GM23338 (cell line): ENCODE data around the gene KCNAB3. TPM values are rescaled to one million over a fixed set of nuclear protein-coding genes. Genes with fewer than 3 reads are reported as not detected.

Source experiments
- ATAC-seq: fragments of 200-7000 bp; cut with Tn5 transposase; 3 replicates; pipeline ENCODE4 v1.9.1; 2020
- DNase-seq: peaks from one replicate; pipeline ENCODE4 v3.0.0-alpha.2; 2015; ENCODE audit warnings: low spot score
- H2AFZ ChIP-seq: fragments of 200-600 bp; sonication (generic); 2 replicates; pipeline ENCODE4 v1.8.0; 2016; ENCODE audit warnings: antibody characterized with exemption, mild to moderate bottlenecking, moderate library complexity
- H3F3A ChIP-seq: fragments of 200-600 bp; sonication (generic); replicated peaks from 2 replicates; pipeline ENCODE4 v1.8.0; 2017; ENCODE audit warnings: antibody characterized with exemption, mixed run types, low read depth
- H3K27ac ChIP-seq: fragments of 200-600 bp; sonication (generic); 2 replicates; pipeline ENCODE4 v1.6.1; 2016; ENCODE audit warnings: low read depth
- H3K27me3 ChIP-seq: fragments of 200-600 bp; sonication (generic); 2 replicates; pipeline ENCODE4 v1.8.0; 2016; ENCODE audit warnings: mild to moderate bottlenecking, mixed run types, moderate library complexity; ENCODE audit not compliant: insufficient read depth
- H3K36me3 ChIP-seq: fragments of 200-600 bp; sonication (generic); 2 replicates; pipeline ENCODE4 v1.8.0; 2016; ENCODE audit warnings: mild to moderate bottlenecking; ENCODE audit not compliant: insufficient read depth
- H3K4me1 ChIP-seq: fragments of 200-600 bp; sonication (generic); 2 replicates; pipeline ENCODE4 v1.8.0; 2016; ENCODE audit warnings: mild to moderate bottlenecking, moderate library complexity; ENCODE audit not compliant: insufficient read depth
- H3K4me2 ChIP-seq: fragments of 200-600 bp; sonication (generic); 2 replicates; pipeline ENCODE4 v1.7.1; 2017; ENCODE audit warnings: mixed run types
- H3K4me3 ChIP-seq: fragments of 200-600 bp; sonication (generic); 2 replicates; pipeline ENCODE4 v1.6.1; 2016; ENCODE audit warnings: mixed run types
- H3K79me2 ChIP-seq: fragments of 200-600 bp; sonication (generic); replicated peaks from 2 replicates; pipeline ENCODE4 v1.8.0; 2017; ENCODE audit warnings: mild to moderate bottlenecking; ENCODE audit not compliant: insufficient read depth
- H3K9me2 ChIP-seq: fragments of 200-600 bp; sonication (generic); 2 replicates; pipeline ENCODE4 v1.8.0; 2017; ENCODE audit not compliant: insufficient read depth
- H4K20me1 ChIP-seq: fragments of 200-600 bp; sonication (generic); replicated peaks from 2 replicates; pipeline ENCODE4 v1.8.0; 2017; ENCODE audit warnings: mild to moderate bottlenecking; ENCODE audit not compliant: insufficient read depth
- H3K27ac Mint-ChIP-seq: 2 replicates; pipeline ENCODE4 v1.8.0; 2020; ENCODE audit warnings: inconsistent platforms, mild to moderate bottlenecking, moderate library complexity, mixed read lengths
- H3K27me3 Mint-ChIP-seq: 3 replicates; pipeline ENCODE4 v1.8.0; 2022; ENCODE audit warnings: low read depth, mild to moderate bottlenecking, moderate library complexity, mixed read lengths, inconsistent platforms; ENCODE audit not compliant: insufficient read depth, poor library complexity
- H3K36me3 Mint-ChIP-seq: 3 replicates; pipeline ENCODE4 v1.8.0; 2021; ENCODE audit warnings: low read depth, mild to moderate bottlenecking, inconsistent platforms, moderate library complexity, mixed read lengths
- H3K4me1 Mint-ChIP-seq: 3 replicates; pipeline ENCODE4 v1.8.0; 2020; ENCODE audit warnings: mild to moderate bottlenecking, inconsistent platforms, mixed read lengths
- H3K4me3 Mint-ChIP-seq: 3 replicates; pipeline ENCODE4 v1.8.0; 2021; ENCODE audit warnings: moderate library complexity, mild to moderate bottlenecking, inconsistent platforms, mixed read lengths
- H3K9me3 Mint-ChIP-seq: 3 replicates; pipeline ENCODE4 v1.8.0; 2020; ENCODE audit warnings: moderate library complexity, mild to moderate bottlenecking, inconsistent platforms, mixed read lengths
- CREB1 ChIP-seq: fragments of 250-450 bp; sonication (Bioruptor Pico); IDR thresholded peaks from 2 replicates; pipeline ENCODE4 v1.5.0; 2020; ENCODE audit warnings: low read depth, mild to moderate bottlenecking, moderate library complexity
- EZH2phosphoT487 ChIP-seq: fragments of 200-600 bp; sonication (generic); IDR thresholded peaks from one replicate; pipeline ENCODE4 v1.8.1; 2018; ENCODE audit warnings: antibody characterized with exemption; ENCODE audit not compliant: unreplicated experiment
- JUNB ChIP-seq: IDR thresholded peaks from one replicate; pipeline ENCODE4 v1.6.1; 2016; ENCODE audit warnings: antibody characterized with exemption; ENCODE audit not compliant: unreplicated experiment
- NANOG ChIP-seq: IDR thresholded peaks from 2 replicates; pipeline ENCODE4 v1.6.1; 2016; ENCODE audit warnings: antibody characterized with exemption, borderline replicate concordance
- POLR2AphosphoS5 ChIP-seq: IDR thresholded peaks from 2 replicates; pipeline ENCODE4 v1.6.1; 2016; ENCODE audit warnings: antibody characterized with exemption, low read depth
- STAT1 ChIP-seq: IDR thresholded peaks from one replicate; pipeline ENCODE4 v1.6.1; 2016; ENCODE audit warnings: antibody characterized with exemption; ENCODE audit not compliant: unreplicated experiment
- ZNF114 ChIP-seq: fragments of 250-450 bp; sonication (Bioruptor Pico); IDR thresholded peaks from 2 replicates; pipeline ENCODE4 v1.5.0; 2020; ENCODE audit warnings: mild to moderate bottlenecking, moderate library complexity
- ZNF331 ChIP-seq: fragments of 250-450 bp; sonication (Bioruptor Pico); IDR thresholded peaks from 2 replicates; pipeline ENCODE4 v1.5.0; 2020; ENCODE audit warnings: low read depth, mild to moderate bottlenecking, moderate library complexity
- polyA plus RNA-seq: library from polyadenylated mRNA; unstranded; fragments of >200 nt; fragmentation: Nextera tagmentation; extraction: Ambion mirVana; gene quantifications from 2 replicates; pipeline ENCODE4 v1.2.1, GENCODE V29; 2016
- total RNA-seq: library from RNA; depleted of rRNA; stranded (reverse); fragments of >200 nt; shearing (Covaris generic); gene quantifications from 2 replicates; pipeline ENCODE4 v1.2.3, GENCODE V29; 2014
- TF ChIP-seq, protein P1 (sequence below): fragments of 250-450 bp; sonication (Bioruptor Pico); IDR thresholded peaks from 2 replicates; pipeline ENCODE4 v1.5.0; 2020; ENCODE audit warnings: mild to moderate bottlenecking, moderate library complexity
- TF ChIP-seq, protein P2 (sequence below), 2 experiments: fragments of 200-600 bp in 1 of 2; sonication (generic) in 1 of 2; conservative IDR thresholded peaks; 2 replicates each; pipeline versions ENCODE4 v1.5.1 to v1.6.1; 2016 to 2017; ENCODE audit warnings: antibody characterized with exemption in 2 of 2, low read depth in 2 of 2, mild to moderate bottlenecking in 2 of 2, moderate library complexity in 1 of 2
- TF ChIP-seq, protein P3 (sequence below): IDR thresholded peaks from one replicate; pipeline ENCODE4 v1.6.1; 2018; ENCODE audit warnings: antibody characterized with exemption; ENCODE audit not compliant: unreplicated experiment

Gene KCNAB3
- total and polyA plus RNA-seq, 2 experiments from 2014 or later = 0.45 to 1.0 TPM

DNA sequence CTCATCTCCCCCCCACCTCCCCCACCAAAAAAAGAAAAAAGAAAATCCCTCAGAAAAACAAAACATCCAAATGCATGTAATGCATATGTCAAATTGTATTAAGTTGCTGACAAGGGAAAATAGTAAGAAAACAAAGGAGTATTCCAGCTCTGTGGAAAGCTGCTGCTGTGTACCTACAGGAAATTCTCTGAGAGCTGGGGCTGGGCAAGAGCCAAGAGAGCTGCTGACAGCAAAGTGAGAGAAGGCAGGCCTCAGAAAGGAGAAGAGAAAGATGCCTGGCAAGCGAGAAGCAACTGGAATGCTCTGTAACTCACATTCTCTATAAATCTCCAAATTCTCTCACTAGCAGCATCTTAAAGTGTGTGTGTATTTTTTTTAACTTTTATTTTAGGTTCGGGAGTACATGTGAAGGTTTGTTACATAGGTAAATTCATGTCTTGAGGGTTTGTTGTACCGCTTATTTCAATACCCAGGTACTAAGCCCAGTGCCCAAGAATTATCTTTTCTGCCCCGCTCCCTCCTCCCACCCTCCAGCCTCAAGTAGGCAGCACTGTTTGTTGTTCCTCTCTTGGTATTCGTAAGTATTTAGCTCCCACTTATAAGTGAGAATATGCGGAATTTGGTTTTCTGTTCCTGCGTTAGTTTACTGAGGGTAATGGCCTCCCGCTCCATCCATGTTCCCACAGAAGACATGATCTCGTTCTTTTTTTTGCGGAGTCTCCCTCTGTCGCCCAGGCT, 26.7 kb upstream of the KCNAB3 start:
- 0 out of 2 replicates have a peak, but pooled peaks cover 5% of the 10 kb centered on the region for H3K9me2 ChIP-seq
- no peak overlapping the region for H3K4me3 ChIP-seq
- no peak overlapping the region for H3K27ac Mint-ChIP-seq
- no peaks in the 10 kb centered on the region for H3K36me3 Mint-ChIP-seq
- no peak for ATAC-seq
- peaks cover 6% of the 10 kb centered on the region for H3K4me1 ChIP-seq
- H3K4me1 Mint-ChIP-seq = peaks cover 5% of the 10 kb centered on the region
- TF ChIP-seq, protein P1, sequence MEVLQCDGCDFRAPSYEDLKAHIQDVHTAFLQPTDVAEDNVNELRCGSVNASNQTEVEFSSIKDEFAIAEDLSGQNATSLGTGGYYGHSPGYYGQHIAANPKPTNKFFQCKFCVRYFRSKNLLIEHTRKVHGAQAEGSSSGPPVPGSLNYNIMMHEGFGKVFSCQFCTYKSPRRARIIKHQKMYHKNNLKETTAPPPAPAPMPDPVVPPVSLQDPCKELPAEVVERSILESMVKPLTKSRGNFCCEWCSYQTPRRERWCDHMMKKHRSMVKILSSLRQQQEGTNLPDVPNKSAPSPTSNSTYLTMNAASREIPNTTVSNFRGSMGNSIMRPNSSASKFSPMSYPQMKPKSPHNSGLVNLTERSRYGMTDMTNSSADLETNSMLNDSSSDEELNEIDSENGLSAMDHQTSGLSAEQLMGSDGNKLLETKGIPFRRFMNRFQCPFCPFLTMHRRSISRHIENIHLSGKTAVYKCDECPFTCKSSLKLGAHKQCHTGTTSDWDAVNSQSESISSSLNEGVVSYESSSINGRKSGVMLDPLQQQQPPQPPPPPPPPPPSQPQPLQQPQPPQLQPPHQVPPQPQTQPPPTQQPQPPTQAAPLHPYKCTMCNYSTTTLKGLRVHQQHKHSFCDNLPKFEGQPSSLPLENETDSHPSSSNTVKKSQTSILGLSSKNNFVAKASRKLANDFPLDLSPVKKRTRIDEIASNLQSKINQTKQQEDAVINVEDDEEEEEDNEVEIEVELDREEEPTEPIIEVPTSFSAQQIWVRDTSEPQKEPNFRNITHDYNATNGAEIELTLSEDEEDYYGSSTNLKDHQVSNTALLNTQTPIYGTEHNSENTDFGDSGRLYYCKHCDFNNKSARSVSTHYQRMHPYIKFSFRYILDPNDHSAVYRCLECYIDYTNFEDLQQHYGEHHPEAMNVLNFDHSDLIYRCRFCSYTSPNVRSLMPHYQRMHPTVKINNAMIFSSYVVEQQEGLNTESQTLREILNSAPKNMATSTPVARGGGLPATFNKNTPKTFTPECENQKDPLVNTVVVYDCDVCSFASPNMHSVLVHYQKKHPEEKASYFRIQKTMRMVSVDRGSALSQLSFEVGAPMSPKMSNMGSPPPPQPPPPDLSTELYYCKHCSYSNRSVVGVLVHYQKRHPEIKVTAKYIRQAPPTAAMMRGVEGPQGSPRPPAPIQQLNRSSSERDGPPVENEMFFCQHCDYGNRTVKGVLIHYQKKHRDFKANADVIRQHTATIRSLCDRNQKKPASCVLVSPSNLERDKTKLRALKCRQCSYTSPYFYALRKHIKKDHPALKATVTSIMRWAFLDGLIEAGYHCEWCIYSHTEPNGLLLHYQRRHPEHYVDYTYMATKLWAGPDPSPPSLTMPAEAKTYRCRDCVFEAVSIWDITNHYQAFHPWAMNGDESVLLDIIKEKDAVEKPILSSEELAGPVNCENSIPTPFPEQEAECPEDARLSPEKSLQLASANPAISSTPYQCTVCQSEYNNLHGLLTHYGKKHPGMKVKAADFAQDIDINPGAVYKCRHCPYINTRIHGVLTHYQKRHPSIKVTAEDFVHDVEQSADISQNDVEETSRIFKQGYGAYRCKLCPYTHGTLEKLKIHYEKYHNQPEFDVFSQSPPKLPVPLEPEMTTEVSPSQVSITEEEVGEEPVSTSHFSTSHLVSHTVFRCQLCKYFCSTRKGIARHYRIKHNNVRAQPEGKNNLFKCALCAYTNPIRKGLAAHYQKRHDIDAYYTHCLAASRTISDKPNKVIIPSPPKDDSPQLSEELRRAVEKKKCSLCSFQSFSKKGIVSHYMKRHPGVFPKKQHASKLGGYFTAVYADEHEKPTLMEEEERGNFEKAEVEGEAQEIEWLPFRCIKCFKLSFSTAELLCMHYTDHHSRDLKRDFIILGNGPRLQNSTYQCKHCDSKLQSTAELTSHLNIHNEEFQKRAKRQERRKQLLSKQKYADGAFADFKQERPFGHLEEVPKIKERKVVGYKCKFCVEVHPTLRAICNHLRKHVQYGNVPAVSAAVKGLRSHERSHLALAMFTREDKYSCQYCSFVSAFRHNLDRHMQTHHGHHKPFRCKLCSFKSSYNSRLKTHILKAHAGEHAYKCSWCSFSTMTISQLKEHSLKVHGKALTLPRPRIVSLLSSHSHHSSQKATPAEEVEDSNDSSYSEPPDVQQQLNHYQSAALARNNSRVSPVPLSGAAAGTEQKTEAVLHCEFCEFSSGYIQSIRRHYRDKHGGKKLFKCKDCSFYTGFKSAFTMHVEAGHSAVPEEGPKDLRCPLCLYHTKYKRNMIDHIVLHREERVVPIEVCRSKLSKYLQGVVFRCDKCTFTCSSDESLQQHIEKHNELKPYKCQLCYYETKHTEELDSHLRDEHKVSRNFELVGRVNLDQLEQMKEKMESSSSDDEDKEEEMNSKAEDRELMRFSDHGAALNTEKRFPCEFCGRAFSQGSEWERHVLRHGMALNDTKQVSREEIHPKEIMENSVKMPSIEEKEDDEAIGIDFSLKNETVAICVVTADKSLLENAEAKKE (CRISPR knock-in tag) = no peak
- TF ChIP-seq ZNF331 (CRISPR knock-in tag) = no peak
- no peak for TF ChIP-seq NANOG
- no peak for TF ChIP-seq ZNF114 (CRISPR knock-in tag)
- no peak for TF ChIP-seq STAT1
- TF ChIP-seq EZH2phosphoT487 = no peak
- TF ChIP-seq CREB1 = no peak
- TF ChIP-seq, protein P2, sequence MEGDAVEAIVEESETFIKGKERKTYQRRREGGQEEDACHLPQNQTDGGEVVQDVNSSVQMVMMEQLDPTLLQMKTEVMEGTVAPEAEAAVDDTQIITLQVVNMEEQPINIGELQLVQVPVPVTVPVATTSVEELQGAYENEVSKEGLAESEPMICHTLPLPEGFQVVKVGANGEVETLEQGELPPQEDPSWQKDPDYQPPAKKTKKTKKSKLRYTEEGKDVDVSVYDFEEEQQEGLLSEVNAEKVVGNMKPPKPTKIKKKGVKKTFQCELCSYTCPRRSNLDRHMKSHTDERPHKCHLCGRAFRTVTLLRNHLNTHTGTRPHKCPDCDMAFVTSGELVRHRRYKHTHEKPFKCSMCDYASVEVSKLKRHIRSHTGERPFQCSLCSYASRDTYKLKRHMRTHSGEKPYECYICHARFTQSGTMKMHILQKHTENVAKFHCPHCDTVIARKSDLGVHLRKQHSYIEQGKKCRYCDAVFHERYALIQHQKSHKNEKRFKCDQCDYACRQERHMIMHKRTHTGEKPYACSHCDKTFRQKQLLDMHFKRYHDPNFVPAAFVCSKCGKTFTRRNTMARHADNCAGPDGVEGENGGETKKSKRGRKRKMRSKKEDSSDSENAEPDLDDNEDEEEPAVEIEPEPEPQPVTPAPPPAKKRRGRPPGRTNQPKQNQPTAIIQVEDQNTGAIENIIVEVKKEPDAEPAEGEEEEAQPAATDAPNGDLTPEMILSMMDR (conservative IDR thresholded peaks at IDR 0.05; ENCODE audit: low read depth in 2 of 2) = no peak
- TF ChIP-seq, protein P3, sequence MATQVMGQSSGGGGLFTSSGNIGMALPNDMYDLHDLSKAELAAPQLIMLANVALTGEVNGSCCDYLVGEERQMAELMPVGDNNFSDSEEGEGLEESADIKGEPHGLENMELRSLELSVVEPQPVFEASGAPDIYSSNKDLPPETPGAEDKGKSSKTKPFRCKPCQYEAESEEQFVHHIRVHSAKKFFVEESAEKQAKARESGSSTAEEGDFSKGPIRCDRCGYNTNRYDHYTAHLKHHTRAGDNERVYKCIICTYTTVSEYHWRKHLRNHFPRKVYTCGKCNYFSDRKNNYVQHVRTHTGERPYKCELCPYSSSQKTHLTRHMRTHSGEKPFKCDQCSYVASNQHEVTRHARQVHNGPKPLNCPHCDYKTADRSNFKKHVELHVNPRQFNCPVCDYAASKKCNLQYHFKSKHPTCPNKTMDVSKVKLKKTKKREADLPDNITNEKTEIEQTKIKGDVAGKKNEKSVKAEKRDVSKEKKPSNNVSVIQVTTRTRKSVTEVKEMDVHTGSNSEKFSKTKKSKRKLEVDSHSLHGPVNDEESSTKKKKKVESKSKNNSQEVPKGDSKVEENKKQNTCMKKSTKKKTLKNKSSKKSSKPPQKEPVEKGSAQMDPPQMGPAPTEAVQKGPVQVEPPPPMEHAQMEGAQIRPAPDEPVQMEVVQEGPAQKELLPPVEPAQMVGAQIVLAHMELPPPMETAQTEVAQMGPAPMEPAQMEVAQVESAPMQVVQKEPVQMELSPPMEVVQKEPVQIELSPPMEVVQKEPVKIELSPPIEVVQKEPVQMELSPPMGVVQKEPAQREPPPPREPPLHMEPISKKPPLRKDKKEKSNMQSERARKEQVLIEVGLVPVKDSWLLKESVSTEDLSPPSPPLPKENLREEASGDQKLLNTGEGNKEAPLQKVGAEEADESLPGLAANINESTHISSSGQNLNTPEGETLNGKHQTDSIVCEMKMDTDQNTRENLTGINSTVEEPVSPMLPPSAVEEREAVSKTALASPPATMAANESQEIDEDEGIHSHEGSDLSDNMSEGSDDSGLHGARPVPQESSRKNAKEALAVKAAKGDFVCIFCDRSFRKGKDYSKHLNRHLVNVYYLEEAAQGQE = no peak
- no peak for TF ChIP-seq POLR2AphosphoS5
- TF ChIP-seq JUNB = no peak
- no peak overlapping the region for H3K4me3 Mint-ChIP-seq
- no peak overlapping the region for H2AFZ ChIP-seq
- H4K20me1 ChIP-seq = no peaks in the 10 kb centered on the region
- no peaks in the 10 kb centered on the region for H3K9me3 Mint-ChIP-seq
- peaks cover 4% of the 10 kb centered on the region for H3K27me3 Mint-ChIP-seq
- DNase-seq = no peak
- H3K36me3 ChIP-seq = no peaks in the 10 kb centered on the region
- H3F3A ChIP-seq = no peaks in the 10 kb centered on the region
- no peak overlapping the region for H3K4me2 ChIP-seq
- no peaks in the 10 kb centered on the region for H3K79me2 ChIP-seq
- no peak overlapping the region for H3K27ac ChIP-seq
- no peaks in the 10 kb centered on the region for H3K27me3 ChIP-seq
